GM12892 (cell line): ENCODE measurements around the gene MVB12B.

Experiments used
- DNase-seq: peaks from one replicate; pipeline ENCODE4 v3.0.0; 2011; ENCODE audit not compliant: insufficient read length
- FAIRE-seq: peaks from 2 replicates; lab custom pipeline; 2011; peaks lifted over from hg19 to GRCh38; lab: Jason Lieb, UNC
- POLR2A ChIP-seq: IDR thresholded peaks from 2 replicates; pipeline ENCODE4 v1.6.1; 2011; ENCODE audit warnings: low read depth, low read length, control low read depth
- POLR2AphosphoS5 ChIP-seq: IDR thresholded peaks from 2 replicates; pipeline ENCODE4 v1.6.1; 2011; ENCODE audit warnings: low read depth, low read length, control low read depth
- TAF1 ChIP-seq: IDR thresholded peaks from 2 replicates; pipeline ENCODE4 v1.6.1; 2011; ENCODE audit warnings: low read depth, mild to moderate bottlenecking, control low read depth, low read length, borderline replicate concordance

Gene MVB12B

GRCh38 chr9:126500600-126501382, 174.2 kb downstream of the MVB12B start:
- DNase-seq (peak; percentile 74), FAIRE-seq (peak; percentile 94)
- TF ChIP-seq POLR2AphosphoS5 (no peak), TAF1 (no peak), POLR2A (no peak)

- FAIRE-seq (no peak), DNase-seq (no peak)
- TF ChIP-seq POLR2AphosphoS5 (no peak), POLR2A (no peak), TAF1 (no peak)
Measured at GRCh38 chr9:126501383-126502331, 175.0 kb downstream of the MVB12B start.

- DNase-seq (no peak), FAIRE-seq (no peak)
- TF ChIP-seq POLR2A (no peak), TAF1 (no peak), POLR2AphosphoS5 (no peak)
Measured at GRCh38 chr9:126502417-126503332, 176.0 kb downstream of the MVB12B start.

GRCh38 chr9:126503333-126504085, 176.9 kb downstream of the MVB12B start:
- no peak for FAIRE-seq
- TF ChIP-seq TAF1: no peak
- TF ChIP-seq POLR2AphosphoS5: no peak
- TF ChIP-seq POLR2A: no peak
- DNase-seq: no peak

- FAIRE-seq (no peak), DNase-seq (no peak)
- TF ChIP-seq TAF1 (no peak), POLR2AphosphoS5 (no peak), POLR2A (no peak)
Measured at GRCh38 chr9:126504086-126504976, 177.7 kb downstream of the MVB12B start.

- FAIRE-seq: no peak
- TF ChIP-seq POLR2AphosphoS5: no peak
- TF ChIP-seq POLR2A: no peak
- TF ChIP-seq TAF1: no peak
- no peak for DNase-seq
Measured at GRCh38 chr9:126504977-126505455, 178.4 kb downstream of the MVB12B start.

GRCh38 chr9:126505697-126506346, 179.2 kb downstream of the MVB12B start:
- no peak for FAIRE-seq
- no peak for DNase-seq
- no peak for TF ChIP-seq POLR2AphosphoS5
- no peak for TF ChIP-seq POLR2A
- TF ChIP-seq TAF1: no peak

GRCh38 chr9:126506361-126507317, 180.0 kb downstream of the MVB12B start:
- DNase-seq (no peak), FAIRE-seq (no peak)
- TF ChIP-seq POLR2AphosphoS5: no peak
- TF ChIP-seq POLR2A: no peak
- no peak for TF ChIP-seq TAF1
